CD4-positive, alpha-beta T cell treated with Interleukin-10 for 1 hour (primary cell): ENCODE measurements around the gene RGMA.
"Not testable (repeated sequence)": the region's sequence is repeated elsewhere in the genome, so short reads cannot be mapped to it uniquely, and the experiment has no call there.

Experiments used
- DNase-seq: peaks from one replicate; pipeline ENCODE4 v3.0.0-alpha.2; 2020

Gene RGMA

DNA sequence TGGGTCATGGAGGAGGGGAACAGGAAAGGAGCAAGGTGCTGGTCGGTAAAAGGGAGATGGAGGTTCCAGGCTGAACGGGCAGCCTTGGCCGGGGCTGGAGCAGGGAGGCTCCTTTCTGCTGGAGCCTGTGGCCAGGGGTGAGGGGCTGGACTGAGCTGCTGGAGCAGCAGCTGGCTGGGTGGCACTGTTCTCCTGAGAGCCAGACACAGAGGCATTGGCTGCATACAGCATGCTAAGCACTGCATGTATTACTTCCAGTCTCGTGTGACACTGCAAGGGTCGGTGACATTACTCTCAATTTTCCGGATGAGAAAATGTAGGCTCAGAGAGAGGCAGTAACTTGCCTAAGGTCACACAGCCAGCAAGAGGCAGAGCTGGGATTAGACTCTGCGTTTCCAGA is 42.3 kb downstream of the RGMA start:
- DNase-seq = no peak

DNA sequence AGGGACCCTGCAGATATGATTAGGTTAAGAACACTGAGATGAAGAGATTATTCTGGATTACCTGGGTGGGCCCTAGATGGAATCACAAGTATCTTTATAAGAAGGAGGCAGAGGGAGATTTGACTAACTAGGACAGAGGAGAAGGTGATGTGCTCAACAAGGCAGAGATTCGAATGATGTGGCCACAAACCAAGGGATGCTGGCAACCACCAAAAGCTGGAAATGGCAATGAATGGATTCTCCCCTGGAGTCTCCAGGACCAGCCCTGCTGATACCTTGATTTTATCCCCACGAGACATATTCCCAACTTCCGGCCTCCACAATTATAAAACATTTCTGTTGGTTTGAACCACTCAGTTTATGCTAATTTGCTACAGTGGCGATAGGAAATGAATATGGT is 42.9 kb downstream of the RGMA start:
- no peak for DNase-seq

DNA sequence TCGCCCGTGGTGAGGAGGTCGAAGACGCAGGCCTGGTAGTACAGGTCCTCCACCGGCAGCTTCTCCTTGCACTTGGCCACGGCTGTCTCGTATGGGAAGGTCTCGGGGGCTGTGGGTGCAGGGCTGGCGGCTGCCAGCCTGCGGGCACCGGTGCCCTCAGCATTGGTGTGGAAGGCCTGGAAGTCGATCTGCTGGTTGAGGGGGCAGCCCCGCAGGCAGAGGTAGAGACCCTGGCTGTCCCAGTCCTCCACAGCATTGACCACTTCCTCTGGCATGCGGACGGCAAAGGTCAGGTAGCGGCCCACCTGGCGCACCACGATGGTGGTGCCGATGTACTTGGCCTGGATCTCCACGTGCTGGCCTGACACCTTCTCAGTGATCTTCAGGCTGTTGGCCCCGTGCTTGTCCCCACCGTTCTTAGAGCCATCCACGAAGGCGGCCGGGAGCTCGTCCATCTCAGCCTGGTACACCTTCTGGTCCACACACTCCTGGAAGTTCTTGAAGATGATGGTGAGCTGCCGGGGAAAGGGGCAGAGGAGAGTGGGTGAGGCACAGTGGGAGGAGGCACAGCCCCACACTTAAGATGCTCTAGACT is 43.7 kb downstream of the RGMA start:
- no peak for DNase-seq

DNA sequence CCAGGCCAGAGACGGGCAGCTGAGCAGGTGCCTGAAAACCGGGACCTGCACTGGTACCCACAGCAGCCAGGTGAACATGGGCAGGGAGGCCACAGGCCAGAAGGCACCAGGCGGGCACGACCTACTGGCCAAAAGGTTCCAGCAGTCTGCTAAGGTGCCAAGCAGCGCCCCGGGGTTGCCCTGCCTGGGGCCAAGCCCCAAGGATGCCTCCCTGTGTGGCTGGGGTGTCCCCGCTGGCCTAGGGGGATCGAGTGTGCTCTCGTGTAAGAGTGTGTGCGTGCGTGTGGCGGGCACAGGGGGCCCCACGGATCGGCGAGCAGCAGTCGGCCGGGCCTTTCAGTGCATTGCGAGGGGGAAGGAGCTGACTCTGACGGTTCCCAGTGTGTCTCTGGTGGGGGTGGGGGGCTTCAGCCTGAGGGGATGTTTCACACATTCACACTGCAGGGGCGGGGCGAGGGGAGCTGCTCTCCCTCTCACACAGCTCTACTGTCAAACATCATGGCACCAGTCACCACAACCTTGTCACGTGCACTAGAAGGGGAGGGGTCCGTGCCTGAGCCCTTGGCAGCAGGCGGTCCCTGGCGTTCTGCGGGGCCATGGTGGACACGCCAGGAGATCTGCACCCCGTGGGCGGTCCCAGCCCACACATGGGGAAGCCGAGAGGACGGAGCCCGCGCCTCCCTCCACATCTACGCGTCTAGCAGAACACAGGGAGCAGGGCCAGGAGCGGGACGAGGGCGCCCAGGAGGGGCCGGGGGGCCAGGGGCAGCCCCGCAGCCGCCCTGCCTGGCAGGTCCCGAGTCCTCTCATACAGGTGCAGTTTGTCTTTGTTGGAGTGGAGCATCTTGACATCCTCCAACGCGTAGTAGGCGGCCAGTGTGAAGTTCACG is 44.5 kb downstream of the RGMA start:
- DNase-seq = no peak

DNA sequence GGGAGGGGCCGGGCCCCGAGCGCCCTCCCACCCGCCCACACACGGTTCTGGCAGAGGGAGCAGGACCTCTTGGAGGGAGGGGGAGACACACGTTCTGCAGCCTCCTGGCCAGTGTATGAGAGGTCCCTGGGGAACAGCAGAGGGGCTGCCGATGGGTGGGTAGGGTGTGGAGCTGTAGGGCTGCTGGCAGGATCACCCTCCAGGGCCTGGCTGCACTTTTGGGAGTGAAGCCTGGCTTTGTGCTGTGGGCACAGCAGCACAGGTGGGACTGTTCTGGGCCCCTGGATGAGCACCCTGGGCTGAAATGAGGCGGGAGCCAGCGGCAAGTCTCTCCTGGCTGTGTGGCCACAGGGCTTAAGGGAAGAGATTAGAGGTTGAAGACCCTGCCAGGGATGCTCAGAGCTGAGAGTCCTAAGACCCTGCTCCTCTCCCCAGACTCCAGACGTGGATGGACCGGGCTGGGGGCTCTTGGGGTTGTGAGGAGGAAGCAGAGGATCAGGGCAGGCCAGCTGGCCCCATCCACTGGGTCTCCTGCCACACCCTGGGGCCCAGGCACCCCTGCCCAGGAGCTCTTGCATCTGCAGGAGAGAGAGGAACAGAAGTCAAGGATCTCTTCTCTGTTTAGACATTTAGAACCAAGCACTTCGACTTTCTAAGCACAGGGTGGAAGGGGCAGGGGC is 45.2 kb downstream of the RGMA start:
- DNase-seq = no peak

DNA sequence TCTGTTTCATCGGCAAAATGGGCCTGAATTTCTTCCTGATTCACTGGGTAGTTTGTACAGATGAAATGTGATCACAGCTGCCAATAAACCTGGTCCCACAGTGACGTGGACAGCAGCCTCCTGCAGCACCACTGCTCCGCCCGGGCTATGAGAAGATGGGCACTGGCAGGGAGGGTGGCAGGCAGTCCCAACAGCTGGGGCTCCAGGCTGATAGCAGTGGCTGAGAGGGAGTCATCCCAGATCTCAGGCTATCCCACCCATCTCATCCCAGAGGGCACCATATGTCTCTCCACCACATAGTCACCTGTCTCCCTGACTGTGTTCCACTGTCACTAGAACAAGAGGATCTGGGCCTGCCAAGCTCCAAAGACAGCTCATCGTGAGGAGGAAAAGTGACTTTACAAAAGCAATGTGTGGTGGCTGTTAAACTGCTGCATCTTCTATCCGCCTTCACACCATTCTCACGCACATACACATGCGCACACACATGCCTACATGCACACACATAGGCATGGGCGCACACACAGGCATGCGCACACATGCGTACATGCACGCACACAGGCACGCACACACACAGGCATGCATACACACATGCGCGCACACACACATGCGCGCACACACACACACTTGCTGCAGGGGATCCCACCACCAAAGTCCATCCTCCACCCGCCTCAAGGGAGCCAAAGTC is 46.2 kb downstream of the RGMA start:
- no peak for DNase-seq

DNA sequence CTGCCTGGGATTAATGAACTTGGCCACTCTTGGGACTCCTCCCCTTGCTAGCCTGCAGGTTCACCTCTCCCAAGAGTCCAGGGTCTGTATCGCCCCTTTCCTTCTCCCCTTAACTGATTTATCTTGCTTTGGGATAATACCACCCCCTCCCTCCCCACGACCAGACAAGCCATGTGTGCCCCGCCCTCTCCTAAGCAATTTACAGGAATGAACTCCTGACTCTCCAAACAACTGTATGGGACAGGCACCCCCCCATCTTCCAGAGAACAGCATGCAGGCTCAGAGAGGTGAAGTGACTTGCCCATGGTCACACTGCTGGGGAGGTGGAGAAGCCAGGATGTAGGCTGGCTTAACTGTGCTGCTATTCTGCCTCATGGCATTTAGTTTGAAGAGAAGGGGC is 46.8 kb downstream of the RGMA start:
- no peak for DNase-seq

DNA sequence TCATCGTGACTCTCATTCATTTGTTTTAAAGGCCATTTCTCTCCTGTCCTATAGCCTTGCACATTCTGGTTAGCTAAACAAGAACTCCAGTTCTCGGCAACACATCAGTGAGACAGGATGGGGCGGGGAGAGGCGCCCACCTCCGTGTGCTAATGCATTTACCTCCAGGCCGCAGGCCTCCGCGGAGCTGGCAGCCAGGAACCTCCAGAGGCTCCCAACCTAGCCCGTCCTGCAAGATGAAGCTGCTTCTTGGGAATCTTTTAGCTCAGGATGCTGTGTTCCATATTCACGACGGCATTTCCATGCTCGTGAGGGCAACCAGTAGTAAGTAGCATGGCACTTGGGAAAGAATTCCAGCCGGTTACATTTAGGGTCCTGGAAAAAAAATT is 47.9 kb downstream of the RGMA start:
- DNase-seq = no peak

DNA sequence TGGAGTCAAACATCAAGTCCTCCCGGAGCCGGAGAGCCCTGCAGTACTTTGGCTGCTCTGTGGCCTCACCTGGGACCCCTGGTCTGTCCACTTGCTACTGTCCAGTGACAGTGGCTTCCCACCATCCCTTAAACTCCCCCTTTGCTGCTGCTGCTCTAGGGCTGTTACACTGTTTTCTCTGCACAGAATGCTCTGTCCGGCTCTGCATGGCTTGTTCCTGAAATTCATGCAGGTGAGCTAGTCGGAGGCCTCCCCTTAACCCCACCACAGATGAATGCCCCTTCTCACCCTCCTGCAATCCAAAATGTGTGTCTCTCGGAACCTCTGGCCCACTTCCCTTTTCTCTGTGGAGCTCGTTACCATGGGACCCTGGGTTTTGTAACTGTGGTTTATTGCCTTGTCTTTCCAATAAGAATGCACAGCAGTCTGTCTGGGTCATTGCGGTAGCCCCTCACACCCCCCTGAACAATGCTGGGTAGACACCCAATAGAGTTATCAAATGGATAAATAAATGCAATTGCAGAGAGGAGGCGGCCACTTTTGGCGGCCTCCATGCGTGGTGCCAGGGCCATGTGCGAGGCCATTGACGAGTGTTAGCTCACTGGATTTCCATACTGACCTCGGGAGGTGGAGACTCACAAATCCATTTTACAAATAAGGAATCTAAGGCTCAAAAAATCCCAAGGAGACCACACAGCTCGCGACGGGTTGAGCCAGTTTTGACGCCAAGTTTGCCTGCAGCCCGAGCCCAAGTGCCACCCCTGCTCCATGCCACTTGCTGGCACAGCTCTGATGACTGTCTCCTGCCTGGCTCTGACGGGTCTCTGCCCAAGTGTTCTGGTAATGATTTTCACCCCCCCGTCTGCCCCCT is 48.5 kb downstream of the RGMA start:
- no peak for DNase-seq

DNA sequence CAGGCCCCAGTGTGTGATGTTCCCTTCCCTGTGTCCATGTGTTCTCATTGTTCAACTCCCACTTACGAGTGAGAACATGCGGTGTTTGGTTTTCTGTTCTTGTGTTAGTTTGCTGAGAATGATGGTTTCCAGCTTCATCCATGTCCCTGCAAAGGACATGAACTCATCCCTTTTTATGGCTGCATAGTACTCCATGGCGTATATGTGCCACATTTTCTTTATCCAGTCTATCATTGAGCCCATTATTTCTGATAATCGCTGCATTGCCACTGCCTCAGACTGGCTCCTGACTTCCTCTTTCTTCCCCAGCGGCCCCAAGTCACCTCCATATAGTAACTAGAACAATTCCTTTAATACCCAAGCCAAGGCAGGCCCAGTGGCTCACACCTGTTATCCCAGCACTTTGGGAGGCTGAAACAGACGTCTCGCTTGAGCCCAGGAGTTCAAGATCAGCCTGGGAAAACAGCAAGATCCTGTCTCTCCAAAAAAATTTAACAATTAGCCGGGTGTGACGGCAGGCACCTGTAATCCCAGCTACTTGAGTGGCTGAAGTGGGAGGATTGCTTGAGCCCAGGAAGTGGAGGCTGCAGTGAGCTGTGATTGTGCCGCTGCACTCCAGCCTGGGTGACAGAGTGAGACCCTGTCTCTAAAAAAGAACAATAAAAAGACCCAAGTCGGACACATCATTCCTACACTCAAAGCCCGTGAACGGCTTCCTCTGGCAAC is 49.3 kb downstream of the RGMA start:
- DNase-seq = not testable (repeated sequence)

DNA sequence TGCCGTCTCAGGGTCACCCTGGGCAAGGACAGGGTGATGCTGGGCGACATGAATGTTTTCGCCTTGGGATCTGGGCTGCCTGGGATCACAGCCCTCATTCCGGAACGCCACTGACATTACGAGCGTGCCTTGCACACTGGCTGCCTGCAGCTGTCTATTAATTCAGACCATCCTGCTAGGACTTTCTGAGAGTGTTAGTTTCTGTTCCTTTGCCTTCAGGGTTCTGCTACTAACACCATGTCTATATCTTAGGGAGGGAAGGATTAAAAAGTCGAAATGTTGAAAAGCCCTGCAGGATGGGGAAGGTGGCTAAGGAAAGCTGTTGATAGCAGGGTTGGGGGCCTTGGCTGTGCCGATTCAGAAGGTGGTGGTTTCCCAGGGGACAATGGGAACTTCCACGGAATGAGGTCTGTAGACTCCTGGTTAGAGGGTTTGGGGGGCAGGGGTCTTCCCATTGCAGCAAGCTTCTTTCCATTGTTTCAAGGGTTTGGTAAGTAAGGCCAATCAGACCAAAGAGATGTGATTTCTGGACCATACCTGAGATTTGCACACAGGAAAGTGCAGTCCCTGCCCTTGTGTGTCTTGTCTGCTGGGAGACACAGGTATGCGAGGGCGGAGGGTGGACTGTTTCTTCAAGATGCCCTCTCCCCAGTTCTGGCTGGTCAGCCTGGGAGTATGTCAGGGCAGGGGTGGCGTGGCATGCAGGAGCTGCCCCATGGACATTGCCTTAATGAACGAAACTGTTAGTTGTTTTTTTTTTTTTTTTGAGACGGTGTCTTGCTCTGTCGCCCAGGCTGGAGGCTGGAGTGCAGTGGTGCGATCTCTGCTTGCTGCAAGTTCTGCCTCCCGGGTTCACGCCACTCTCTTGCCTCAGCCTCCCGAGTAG is 50.9 kb downstream of the RGMA start:
- no peak for DNase-seq

DNA sequence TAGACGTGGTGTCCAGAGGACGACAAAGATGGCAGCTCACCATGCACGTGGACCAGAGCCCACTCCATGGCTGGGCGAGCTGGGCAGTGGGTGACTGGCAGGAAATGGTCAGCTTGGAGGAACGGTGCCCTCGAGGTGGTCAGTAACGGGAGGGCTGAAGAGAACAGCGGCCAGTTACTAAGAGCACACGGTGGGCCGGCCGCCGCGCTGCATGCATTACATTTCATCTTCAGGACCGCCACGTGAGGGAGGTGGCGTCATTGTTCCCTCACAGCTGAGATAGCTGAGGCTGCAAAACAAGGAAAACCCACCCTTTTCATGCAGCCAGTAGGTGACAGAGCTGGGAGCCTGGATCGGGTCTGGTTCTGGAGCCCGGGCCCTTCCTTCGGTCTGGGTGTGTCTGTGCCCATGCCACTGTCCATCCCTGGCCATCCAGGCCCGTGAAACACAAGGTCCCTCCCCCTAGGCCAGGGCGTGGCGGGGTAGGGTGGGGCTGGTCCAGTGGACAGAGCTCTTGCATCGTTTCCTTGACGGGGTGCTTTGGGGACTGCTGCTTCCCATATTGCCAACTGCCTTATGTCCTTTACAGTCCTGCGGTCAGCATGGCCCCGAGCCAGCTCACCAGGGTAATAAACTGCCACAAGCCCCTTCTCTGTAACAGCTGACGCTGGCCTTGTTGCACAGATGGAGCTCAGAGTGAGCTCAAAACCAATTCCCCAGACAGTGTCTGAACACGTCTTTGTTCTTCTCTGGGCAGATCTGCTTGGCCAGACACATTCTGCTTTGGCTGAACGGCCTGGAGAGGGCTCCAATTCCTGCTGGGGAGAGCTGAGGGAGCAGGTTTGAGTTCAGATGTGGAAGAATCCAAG is 51.8 kb downstream of the RGMA start:
- DNase-seq = no peak

DNA sequence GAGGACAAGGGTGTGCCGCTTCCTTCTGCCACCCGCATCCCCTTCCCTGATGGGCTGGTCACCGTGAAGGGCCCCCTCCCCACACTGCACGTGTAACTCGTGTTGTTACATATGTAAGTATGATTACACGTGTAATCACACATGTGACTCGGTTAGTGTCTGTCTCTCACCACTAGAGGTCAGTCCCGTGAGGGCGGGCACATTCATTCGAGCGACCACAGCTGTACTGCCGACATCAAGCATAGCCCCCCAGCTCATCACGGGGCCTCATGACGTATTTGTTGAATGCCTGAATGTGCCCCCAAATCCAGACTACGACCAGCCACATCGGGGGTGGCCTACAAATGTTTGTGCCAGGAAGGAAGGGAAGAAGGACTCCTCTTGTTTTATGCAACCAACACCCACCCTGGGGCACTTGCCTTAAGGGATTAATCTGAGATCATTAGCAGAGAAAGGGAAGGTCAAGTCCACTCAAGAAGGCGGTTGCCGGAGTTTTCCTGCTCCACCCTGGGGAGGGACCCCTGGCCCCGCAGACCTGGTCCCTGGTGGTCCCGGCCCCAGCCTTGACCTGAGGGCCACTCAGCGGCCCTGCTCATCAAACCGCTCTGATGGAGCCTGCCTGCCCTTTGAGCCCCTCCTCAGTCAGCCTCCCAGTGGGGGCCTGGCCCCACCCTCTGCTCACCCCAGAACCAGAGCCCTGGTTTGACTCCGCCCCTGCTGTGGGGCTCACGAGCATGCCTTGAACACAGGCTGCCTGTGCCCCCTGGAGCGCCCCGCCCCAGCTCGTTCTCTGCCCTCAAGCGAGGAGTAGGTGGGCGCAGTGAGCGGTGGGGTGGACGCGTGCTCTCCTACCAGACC is 52.8 kb downstream of the RGMA start:
- peak; percentile 59 for DNase-seq

DNA sequence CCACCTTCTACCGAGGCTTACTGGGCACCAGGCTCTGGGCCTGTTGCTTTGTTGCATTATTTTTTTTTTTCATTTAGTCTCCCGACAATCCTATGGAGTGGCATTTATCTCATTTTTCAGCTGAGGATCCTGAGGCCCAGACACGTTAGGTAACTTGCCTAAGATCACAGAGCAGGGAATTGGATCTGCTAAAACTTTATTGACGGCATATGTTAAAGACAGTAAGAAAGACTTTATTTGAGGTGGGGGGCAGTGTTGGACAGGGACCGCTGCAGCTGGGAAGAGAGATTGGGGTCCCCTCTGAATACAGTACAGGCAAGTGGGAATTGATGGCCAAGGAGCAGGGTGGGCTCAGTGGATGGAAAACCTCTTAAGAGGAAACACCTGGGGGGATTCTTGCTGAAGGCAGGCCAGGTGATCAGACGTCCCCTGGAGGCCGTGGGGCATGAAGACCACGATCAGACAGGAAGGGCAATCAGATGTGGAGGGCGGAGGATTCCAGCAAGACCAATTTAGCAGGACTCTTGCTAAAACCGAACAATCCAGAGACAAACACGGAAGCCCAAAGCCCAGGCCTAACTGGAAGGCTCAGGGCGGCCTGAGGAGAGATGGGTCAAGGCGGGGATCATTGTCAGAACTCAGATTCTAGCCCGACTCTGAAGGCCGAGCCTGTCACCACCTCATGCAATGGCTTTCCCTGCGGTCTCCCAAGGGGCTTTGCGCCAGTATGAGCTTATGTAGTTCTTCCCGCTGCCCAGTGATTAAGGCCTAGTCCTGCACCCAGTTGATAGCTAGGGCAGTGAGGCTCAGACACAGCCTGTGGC is 53.7 kb downstream of the RGMA start:
- DNase-seq = no peak

DNA sequence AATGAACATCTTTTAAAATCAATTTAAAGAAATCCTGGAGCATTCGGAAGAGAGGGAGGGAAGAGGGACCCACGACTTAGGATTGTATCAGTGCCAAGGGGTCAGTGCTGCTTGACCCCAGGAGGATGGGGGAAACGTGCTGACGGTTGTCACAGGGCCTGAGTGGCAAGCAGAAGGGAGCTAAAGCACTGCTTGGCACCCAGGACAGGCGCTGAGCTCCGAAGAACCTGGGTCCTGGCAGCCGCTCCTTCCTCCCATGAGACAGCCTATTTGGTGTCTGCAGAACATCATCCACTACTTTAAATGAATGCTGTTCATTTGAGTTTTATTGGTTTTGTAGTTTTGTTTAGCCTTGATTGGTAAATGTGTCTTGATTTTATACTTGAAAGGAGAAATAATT is 54.5 kb downstream of the RGMA start:
- DNase-seq = no peak

DNA sequence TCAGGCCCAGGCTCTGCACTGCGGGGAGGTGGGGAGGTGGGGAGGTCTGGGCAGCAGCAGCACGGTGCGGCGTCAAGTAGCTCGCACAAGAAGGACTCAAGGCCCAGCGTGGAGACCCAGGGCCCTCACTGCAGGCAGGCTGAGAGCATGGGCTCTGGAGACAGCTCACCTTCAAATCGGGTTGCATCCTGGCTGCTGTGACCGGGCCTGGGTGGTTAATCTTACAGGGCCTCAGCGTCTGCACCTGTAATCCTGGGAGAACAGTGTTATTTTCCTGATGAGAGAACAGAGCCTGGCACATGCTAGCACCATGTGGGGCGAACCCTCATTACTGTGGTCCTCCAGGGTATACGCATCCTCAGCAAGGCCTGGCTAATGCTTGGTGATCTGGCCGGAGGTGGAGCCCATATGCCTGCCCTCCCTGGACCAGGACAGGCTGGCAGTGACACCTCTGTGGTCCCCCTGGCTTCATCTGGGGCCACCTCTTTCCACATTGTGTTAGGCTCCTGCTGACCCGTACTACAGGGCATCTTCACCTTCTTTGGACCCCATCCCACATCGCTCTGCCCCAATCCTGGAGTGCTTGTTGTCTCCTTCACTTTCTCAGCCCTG is 55.5 kb downstream of the RGMA start:
- no peak for DNase-seq

DNA sequence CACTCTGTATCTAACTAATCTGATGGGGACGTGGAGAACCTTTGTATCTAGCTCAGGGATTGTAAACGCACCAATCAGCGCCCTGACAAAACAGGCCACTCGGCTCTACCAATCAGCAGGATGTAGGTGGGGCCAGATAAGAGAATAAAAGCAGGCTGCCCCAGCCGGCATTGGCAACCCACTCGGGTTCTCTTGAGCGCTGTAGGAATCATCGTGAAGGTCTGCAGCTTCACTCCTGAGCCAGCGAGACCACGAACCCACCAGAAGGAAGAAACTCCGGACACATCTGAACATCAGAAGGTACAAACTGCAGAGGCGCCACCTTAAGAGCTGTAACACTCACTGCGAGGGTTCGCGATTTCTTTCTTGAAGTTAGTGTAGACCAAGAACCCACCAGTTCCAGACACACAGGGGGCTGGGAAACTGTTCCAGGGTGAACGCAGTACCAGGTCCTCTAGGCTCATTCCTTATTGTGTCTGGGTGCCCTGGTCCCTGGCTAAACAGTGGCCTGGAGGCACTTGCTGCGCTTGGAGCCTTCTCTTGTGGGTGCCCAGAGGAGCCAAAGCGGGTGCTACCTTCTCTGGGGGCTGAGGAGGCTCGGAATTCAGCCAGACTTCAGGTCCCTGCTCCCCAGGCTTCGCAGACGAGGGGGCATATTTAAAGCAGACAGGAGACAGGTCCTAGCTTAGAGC is 56.4 kb downstream of the RGMA start:
- not testable (repeated sequence) for DNase-seq
